T-helper 17 cell (primary cell): ENCODE data around the gene ZSCAN5A. TPM values are rescaled to one million over a fixed set of nuclear protein-coding genes. Genes with fewer than 3 reads are reported as not detected.

ENCODE experiments used
- ATAC-seq: fragments of 150-1000 bp; cut with Tn5 transposase; 2 replicates; pipeline ENCODE4 v1.10.0; 2021; ENCODE audit warnings: mild to moderate bottlenecking, moderate library complexity
- DNase-seq, 3 donors: peaks; one replicate each; pipeline versions ENCODE4 v3.0.0 to v3.0.0-alpha.2; 2020 to 2021
- H3K9me3 ChIP-seq: one replicate; pipeline ENCODE4 v1.7.0; 2013; ENCODE audit warnings: low read length, mild to moderate bottlenecking; ENCODE audit not compliant: control insufficient read depth, poor library complexity, severe bottlenecking
- H3K27ac Mint-ChIP-seq: one replicate; pipeline ENCODE4 v1.8.0; 2022; ENCODE audit warnings: mild to moderate bottlenecking, moderate library complexity, mixed read lengths
- H3K27me3 Mint-ChIP-seq: one replicate; pipeline ENCODE4 v1.8.0; 2022; ENCODE audit warnings: mixed read lengths
- H3K36me3 Mint-ChIP-seq: one replicate; pipeline ENCODE4 v1.8.0; 2022; ENCODE audit warnings: low read depth, mixed read lengths
- H3K4me1 Mint-ChIP-seq: one replicate; pipeline ENCODE4 v1.8.0; 2022; ENCODE audit warnings: mild to moderate bottlenecking, mixed read lengths
- H3K4me3 Mint-ChIP-seq: one replicate; pipeline ENCODE4 v1.8.0; 2022; ENCODE audit warnings: mild to moderate bottlenecking, moderate library complexity, mixed read lengths
- total RNA-seq, 4 donors: library from RNA in 2 of 4; stranded (reverse) in 2 of 4; gene quantifications; one replicate each; pipeline ENCODE4 v1.2.3 and lab custom pipeline; 2022 to 2026

ZSCAN5A gene
- total RNA-seq, 2 donors from 2014 or later: 9.1 to 11.1 TPM

DNA sequence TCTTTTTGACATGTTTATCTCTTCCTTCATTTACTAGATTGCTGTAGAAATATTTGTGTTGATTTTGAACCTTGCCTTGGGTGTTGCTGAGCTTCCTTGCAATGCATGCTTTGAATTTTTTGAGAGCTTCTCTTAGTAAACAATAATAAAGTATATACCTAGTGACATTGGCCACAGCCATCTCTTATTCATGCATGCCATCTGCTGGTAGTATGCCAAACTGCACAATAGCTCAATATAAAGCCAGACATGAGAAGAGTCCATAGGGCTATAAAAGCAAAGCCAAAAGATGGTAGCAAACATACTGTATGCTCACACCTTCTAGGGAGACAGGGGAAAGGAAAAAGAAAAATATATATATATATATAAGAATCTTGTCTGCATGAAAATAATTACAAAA is 18.9 kb upstream of the ZSCAN5A start:
- peak in 1 of 3 donors; percentile 35 for DNase-seq
- H3K27me3 Mint-ChIP-seq: peaks cover 19% of the 10 kb centered on the region
- no peak overlapping the region for H3K27ac Mint-ChIP-seq
- peaks cover 6% of the 10 kb centered on the region for H3K4me1 Mint-ChIP-seq
- no peak overlapping the region for H3K4me3 Mint-ChIP-seq
- H3K36me3 Mint-ChIP-seq: peaks cover 7% of the 10 kb centered on the region
- ATAC-seq: peak; percentile 67
- no peaks in the 10 kb centered on the region for H3K9me3 ChIP-seq

DNA sequence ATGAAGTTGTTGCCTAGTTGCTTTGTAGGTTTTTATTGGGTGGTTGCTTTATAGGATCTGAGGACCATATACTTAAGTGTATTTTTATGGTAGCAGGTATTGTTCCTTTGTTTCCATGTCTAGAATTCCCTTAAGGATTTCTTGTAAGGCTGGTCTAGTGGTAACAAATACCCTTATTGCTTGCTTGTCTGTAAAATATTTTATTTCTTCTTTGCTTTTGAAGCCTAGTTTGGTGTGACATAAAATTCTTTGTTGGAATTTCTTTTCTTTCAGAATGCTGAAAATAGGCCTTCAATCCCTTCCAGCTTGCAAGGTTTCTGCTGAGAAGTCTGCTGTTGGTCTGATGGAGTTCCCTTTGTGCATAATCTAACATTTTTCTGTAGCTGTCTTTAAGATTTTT is 18.1 kb upstream of the ZSCAN5A start:
- ATAC-seq (no peak), DNase-seq (no peak)
- H3K27me3 Mint-ChIP-seq: peaks cover 11% of the 10 kb centered on the region
- no peaks in the 10 kb centered on the region for H3K9me3 ChIP-seq
- no peak overlapping the region for H3K27ac Mint-ChIP-seq
- peaks cover 9% of the 10 kb centered on the region for H3K36me3 Mint-ChIP-seq
- H3K4me3 Mint-ChIP-seq: no peak overlapping the region
- peaks cover 6% of the 10 kb centered on the region for H3K4me1 Mint-ChIP-seq

DNA sequence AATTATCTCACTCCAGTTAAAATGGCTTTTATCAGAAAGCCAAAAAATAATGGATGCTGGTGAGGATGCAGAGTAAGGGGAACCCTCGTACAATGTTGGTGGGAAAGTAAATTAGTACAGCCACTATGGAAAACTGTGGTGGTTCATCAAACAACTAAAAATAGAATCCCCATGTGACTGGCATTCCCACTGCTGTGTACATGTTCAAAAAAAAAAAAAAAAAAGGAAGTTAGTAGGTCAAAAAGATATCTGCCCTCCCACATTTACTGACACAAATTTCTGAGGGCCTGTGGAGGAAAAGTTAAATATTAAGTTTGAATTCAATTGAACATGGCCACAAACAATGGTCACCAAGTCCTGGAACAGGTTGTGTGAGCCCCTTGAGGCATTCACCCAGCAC is 9.8 kb upstream of the ZSCAN5A start:
- peaks cover 13% of the 10 kb centered on the region for H3K36me3 Mint-ChIP-seq
- DNase-seq (no peak), ATAC-seq (no peak)
- H3K9me3 ChIP-seq: no peaks in the 10 kb centered on the region
- no peak overlapping the region for H3K27ac Mint-ChIP-seq
- H3K4me3 Mint-ChIP-seq: no peak overlapping the region
- H3K4me1 Mint-ChIP-seq: peaks cover 3% of the 10 kb centered on the region
- peaks cover 47% of the 10 kb centered on the region for H3K27me3 Mint-ChIP-seq

DNA sequence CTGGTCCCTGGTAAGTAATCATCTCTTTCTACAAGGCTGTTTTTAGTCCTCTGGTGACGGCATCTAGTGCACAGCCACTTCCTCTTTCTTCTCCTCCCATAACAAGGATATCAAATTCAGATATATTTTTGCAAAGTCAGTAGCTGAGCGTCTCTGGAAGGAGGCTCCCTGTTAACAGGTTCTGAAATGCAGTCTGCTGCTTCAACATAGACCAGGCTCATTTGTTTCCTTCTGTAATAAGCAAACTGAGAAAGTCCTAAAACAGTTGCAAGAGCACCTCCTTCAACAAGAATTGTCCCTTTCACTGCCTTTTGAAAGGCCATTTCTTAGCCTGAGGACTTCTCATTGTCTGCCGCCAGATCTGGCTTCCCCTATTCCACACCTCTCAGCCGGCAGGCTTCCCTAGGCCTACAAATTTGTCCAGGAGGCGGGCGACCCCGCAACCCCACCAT is 7.4 kb upstream of the ZSCAN5A start:
- Mint-ChIP-seq H3K27ac (no peak overlapping the region), H3K27me3 (peaks cover 47% of the 10 kb centered on the region), H3K4me1 (peaks cover 3% of the 10 kb centered on the region), H3K36me3 (peaks cover 11% of the 10 kb centered on the region), H3K4me3 (no peak overlapping the region)
- H3K9me3 ChIP-seq: no peaks in the 10 kb centered on the region
- no peak for DNase-seq
- ATAC-seq: no peak

DNA sequence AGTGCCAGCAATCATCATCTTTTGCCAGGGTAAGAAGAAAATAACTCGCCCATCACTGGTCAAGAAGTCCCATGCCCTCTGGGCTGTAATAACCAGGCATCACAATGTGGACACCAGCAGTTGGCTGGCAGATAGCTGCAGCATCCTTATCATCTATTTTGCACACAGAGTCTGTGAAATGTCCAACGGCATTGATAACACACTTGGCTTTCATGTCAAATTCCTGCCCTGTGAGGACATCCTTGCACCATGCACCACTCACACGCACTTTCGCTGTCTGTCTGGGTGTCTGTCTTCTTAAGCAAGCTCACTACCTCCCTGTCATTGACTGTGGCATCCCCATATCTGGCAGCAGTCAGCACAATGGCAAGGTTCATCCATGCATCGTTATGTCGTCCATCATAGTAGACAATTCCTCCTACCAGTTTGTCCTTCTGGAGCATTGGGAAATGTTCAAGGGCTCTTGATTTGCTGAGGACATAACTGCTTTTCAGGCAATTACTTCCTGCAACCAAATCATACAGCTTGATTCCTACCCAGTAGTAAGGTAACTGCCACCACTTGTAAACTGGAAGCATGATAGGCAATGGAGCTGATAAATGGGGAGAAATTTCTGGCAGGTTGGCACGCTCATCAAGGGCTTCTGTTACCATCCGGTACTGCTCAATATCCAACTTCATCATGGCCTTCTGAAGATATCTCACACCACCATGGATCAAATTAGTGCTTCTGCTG is 6.8 kb upstream of the ZSCAN5A start:
- Mint-ChIP-seq H3K4me1 (peaks cover 3% of the 10 kb centered on the region), H3K4me3 (no peak overlapping the region), H3K27ac (no peak overlapping the region), H3K36me3 (peaks cover 11% of the 10 kb centered on the region), H3K27me3 (peaks cover 41% of the 10 kb centered on the region)
- ATAC-seq (no peak), DNase-seq (no peak)
- H3K9me3 ChIP-seq: no peaks in the 10 kb centered on the region

DNA sequence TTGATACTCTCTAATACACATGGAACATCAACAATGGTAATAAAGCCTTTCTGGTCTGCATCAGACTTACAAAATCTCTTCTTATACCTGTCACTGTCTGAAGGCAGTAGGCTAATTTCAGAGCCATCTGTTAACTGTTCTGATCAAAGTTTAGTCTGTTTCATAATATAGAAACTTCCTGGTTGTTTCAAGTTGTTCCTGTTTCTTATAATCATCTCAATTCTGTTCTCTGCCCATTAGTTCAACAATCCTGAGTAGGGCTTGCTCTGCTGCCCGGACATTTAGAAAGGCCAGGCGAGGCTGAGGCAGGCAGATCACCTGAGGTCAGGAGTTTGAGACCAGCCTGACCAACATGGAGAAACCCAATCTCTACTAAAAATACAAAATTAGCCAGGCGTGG is 5.4 kb upstream of the ZSCAN5A start:
- Mint-ChIP-seq H3K27me3 (peaks cover 33% of the 10 kb centered on the region), H3K36me3 (peaks cover 9% of the 10 kb centered on the region), H3K4me1 (peaks cover 3% of the 10 kb centered on the region), H3K27ac (no peak overlapping the region), H3K4me3 (no peak overlapping the region)
- DNase-seq (no peak), ATAC-seq (no peak)
- no peaks in the 10 kb centered on the region for H3K9me3 ChIP-seq

DNA sequence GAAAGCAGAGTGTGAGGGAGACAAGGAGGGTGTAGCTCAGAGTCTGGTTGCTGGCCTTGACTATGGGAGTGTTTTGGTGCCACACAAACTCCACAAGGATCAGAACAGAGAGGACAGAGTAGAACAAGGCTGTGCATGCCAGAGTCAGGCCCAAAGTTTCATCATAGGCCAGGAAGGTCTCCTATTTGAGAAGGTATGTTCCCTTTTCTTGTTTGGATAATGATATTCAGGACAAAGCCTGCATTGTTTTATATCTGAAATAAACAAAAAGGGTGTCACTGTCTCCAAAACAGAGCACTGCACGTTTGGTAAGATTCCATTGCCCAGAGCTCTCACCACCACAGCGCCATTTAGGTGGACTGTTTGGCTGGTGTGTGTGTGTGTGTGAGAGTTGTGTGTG is 3.1 kb upstream of the ZSCAN5A start:
- Mint-ChIP-seq H3K4me1 (peaks cover 14% of the 10 kb centered on the region), H3K27ac (peak overlapping the region; percentile 24), H3K36me3 (peaks cover 5% of the 10 kb centered on the region), H3K27me3 (peaks cover 26% of the 10 kb centered on the region), H3K4me3 (no peak overlapping the region)
- ATAC-seq (no peak), DNase-seq (no peak)
- H3K9me3 ChIP-seq: no peaks in the 10 kb centered on the region

DNA sequence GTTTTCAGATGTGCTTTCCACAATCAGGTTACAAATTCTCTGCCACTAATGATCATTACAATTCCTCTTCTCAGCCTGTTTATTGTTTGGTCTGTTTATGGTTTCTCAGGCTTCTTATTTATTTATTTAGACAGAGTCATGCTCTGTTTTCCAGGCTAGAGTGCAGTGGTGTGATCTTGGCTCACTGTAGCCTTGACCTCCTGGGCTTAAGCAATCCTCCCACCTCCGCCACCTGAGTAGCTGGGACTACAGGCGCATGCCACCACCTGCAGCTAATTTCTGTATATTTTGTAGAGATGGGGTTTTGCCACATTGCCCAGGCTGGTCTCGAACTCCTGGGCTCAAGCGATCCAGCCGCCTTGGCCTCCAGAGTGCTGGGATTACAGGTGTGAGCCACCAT is 2.1 kb upstream of the ZSCAN5A start:
- Mint-ChIP-seq H3K36me3 (peaks cover under 1% of the 10 kb centered on the region), H3K4me3 (peak overlapping the region; percentile 39), H3K27me3 (peaks cover 16% of the 10 kb centered on the region), H3K27ac (no peak overlapping the region), H3K4me1 (peaks cover 13% of the 10 kb centered on the region)
- no peak for DNase-seq
- H3K9me3 ChIP-seq: no peaks in the 10 kb centered on the region
- ATAC-seq: no peak

DNA sequence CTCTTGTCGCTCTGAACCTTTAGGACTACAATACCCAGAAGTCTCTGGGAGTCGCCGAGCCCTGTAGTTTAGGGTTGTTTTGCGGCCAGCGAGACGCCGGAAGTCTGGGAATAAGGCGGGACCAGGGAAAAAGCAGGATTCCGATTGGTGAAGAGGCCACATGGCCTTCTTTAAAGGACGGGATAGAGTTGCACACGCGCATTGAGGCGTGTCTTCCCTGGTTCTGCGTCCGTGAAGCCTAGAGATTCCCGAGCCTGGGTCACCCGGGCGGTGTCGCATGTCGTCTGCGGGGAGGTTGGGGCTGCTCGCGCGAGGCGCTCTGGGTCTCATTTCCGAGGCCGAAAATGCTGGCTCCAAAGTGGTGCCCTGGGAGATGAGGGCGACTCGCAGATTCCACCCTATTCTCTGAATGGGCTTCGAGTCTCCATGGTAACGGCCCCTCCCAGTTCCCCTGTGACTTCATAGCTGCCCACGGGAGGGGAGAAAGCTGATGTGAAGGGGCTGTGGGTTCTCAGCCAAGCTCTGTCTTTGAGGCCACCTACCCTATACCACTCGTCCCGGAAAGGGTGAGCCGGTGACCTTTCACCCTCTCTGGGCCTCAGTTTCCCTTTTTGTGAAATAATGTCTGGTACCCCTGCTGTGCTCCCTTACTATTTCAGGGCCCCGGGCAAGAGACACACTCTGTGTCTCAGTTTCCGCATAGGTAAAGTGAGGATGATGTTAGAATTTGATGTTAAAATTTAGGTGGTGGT is 614 bp upstream of the ZSCAN5A start:
- peak; percentile 83 for ATAC-seq
- Mint-ChIP-seq H3K27ac (peak overlapping the region; percentile 97), H3K4me1 (peaks cover 13% of the 10 kb centered on the region), H3K36me3 (no peaks in the 10 kb centered on the region), H3K27me3 (peaks cover 6% of the 10 kb centered on the region), H3K4me3 (peak overlapping the region; percentile 93)
- peak; percentile 70 to 85 (median 79) for DNase-seq
- no peaks in the 10 kb centered on the region for H3K9me3 ChIP-seq

DNA sequence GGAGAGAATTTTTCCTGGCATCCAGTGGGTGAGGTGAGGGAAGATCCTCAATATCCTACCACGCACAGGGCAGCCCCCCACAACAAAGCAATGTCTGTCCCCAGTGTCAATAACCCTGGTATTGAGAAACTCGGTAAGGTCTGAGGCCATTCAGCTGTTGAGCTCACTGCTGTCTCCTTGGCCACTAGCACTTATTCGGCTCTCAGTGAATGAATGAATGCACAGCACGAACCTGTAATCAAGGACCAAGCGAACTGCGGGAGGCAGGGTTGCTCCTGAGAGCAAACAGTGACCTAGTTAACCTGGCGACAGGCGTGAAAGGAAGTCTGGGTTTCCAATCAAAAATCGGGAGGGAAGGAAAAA is 640 bp downstream of the ZSCAN5A start:
- Mint-ChIP-seq H3K27me3 (no peaks in the 10 kb centered on the region), H3K27ac (peak overlapping the region; percentile 97), H3K36me3 (no peaks in the 10 kb centered on the region), H3K4me1 (peaks cover 17% of the 10 kb centered on the region), H3K4me3 (peak overlapping the region; percentile 93)
- H3K9me3 ChIP-seq: no peaks in the 10 kb centered on the region
- ATAC-seq (no peak), DNase-seq (no peak)

DNA sequence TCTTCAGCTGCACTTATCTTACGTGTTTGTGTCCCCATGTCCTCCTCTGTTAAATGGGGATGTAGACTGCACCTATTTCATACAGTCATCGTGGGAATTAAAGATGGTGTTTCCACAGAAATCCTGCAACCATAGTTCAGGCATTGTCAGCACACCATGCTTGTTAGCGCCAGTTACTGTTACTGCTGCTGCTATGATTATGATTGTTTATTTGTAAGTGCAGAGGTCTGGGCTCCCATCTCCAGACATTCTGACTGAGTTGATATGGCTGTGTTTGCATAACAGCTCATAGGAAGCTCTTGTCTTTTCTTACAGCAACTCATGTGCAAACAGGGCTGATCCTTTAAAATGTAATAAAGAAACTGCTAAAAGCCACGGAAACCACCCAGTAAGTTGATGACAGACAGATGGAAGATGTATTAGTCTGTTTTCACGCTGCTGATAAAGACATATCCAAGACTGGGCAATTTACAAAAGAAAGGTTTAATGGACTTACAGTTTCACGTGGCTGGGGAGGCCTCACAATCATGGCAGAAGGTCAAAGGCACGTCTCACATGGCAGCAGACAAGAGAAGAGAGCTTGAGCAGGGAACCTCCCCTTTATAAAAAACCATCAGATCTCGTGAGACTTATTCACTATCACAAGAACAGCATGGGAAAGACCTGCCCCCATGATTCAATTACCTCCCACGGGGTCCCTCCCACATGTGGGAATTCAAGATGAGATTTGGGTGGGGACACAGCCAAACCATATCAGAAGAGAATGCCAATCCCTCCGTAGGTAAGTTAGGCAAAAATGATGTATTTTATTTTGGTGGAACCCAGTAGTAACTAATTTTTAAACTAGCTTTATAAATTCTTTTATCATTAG is 1.6 kb downstream of the ZSCAN5A start:
- DNase-seq (no peak), ATAC-seq (no peak)
- no peaks in the 10 kb centered on the region for H3K9me3 ChIP-seq
- Mint-ChIP-seq H3K27me3 (no peaks in the 10 kb centered on the region), H3K36me3 (no peaks in the 10 kb centered on the region), H3K4me1 (peaks cover 18% of the 10 kb centered on the region), H3K27ac (peak overlapping the region; percentile 97), H3K4me3 (peak overlapping the region; percentile 93)

DNA sequence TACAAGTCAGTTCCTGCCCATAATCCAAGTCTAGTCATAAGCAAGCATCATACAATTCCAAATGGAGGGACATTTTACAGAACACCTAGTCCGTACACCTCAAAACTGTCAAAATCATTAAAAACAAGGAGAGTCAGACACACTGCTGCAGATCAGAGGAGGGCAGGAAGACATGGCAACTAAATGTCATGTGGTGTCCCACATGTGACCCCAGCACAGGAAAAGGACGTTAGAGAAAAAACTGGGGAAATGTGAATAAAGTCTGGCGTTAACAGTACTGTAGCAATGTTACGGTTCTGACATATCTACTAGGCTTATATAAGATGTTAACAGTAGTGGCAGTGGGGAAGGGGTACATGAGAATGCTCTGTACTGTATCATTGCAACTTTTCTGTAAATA is 2.3 kb downstream of the ZSCAN5A start:
- Mint-ChIP-seq H3K27me3 (no peaks in the 10 kb centered on the region), H3K36me3 (no peaks in the 10 kb centered on the region), H3K4me3 (peak overlapping the region; percentile 12), H3K27ac (no peak overlapping the region), H3K4me1 (peaks cover 18% of the 10 kb centered on the region)
- DNase-seq: no peak
- no peaks in the 10 kb centered on the region for H3K9me3 ChIP-seq
- ATAC-seq: no peak

DNA sequence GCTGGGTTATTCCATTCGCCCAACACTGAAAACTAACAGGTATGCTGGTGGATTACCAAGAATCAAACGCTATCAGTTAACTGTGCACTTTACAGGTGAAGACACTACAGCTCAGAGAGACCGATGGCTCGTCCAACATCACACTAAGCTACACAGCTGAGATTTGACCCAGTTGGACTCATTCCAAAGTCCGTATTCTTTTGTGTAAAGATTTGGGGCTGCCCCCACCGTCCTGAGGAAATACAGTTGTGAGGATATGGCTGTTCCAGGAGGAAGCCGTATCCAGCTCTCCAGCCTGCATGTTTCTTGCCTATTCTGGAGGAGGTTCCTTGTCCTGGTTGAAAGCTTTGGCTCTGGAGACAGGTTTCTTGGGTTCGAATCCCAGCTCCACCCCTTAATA is 4.2 kb downstream of the ZSCAN5A start:
- H3K9me3 ChIP-seq: no peaks in the 10 kb centered on the region
- peaks cover under 1% of the 10 kb centered on the region for H3K36me3 Mint-ChIP-seq
- DNase-seq: no peak
- H3K4me3 Mint-ChIP-seq: no peak overlapping the region
- no peaks in the 10 kb centered on the region for H3K27me3 Mint-ChIP-seq
- ATAC-seq: no peak
- H3K27ac Mint-ChIP-seq: no peak overlapping the region
- peaks cover 18% of the 10 kb centered on the region for H3K4me1 Mint-ChIP-seq
